HepG2 (cell line): ENCODE data around the gene DHX16. TPM values are rescaled to one million over a fixed set of nuclear protein-coding genes. Genes with fewer than 3 reads are reported as not detected.

Experiments used
- BCL6 ChIP-seq: IDR thresholded peaks from 2 replicates; pipeline ENCODE4 v1.6.1; 2016; ENCODE audit warnings: missing genetic modification reagents, missing compliant biosample characterization
- CCDC6 ChIP-seq: sonication (generic); formaldehyde crosslinking; IDR thresholded peaks from 2 replicates; pipeline ENCODE4 v1.8.1; 2022; ENCODE audit warnings: mild to moderate bottlenecking, missing genetic modification reagents, moderate library complexity
- CEBPB ChIP-seq: IDR thresholded peaks from 2 replicates; pipeline ENCODE4 v1.6.1; 2011; ENCODE audit warnings: low read depth, low read length, improper control_type of control experiment, borderline replicate concordance
- E2F2 ChIP-seq: sonication (generic); formaldehyde crosslinking; IDR thresholded peaks from 2 replicates; pipeline ENCODE4 v1.4.0; 2020; ENCODE audit warnings: missing genetic modification reagents, borderline replicate concordance
- FOSL2 ChIP-seq: sonication (generic); formaldehyde crosslinking; IDR thresholded peaks from 2 replicates; pipeline ENCODE4 v1.4.0; 2020; ENCODE audit warnings: missing genetic modification reagents
- GATAD1 ChIP-seq: IDR thresholded peaks from 2 replicates; pipeline ENCODE4 v1.6.1; 2016; ENCODE audit warnings: missing genetic modification reagents, missing compliant biosample characterization
- IKZF1 ChIP-seq: fragments of 450-650 bp; IDR thresholded peaks from 2 replicates; pipeline ENCODE4 v1.7.1; 2016
- KDM1A ChIP-seq: IDR thresholded peaks from 2 replicates; pipeline ENCODE4 v1.6.1; 2016; ENCODE audit warnings: missing compliant biosample characterization
- MAF1 ChIP-seq: sonication (generic); formaldehyde crosslinking; IDR thresholded peaks from 2 replicates; pipeline ENCODE4 v1.5.0; 2020; ENCODE audit warnings: missing genetic modification reagents, borderline replicate concordance
- RAD21 ChIP-seq: fragments of 450-650 bp; formaldehyde crosslinking; IDR thresholded peaks from 2 replicates; pipeline ENCODE4 v1.5.0; 2020; ENCODE audit warnings: mild to moderate bottlenecking
- TBP ChIP-seq: sonication (generic); formaldehyde crosslinking; IDR thresholded peaks from 2 replicates; pipeline ENCODE4 v1.5.0; 2020; ENCODE audit warnings: missing genetic modification reagents
- TSC22D2 ChIP-seq: sonication (generic); formaldehyde crosslinking; IDR thresholded peaks from 2 replicates; pipeline ENCODE4 v1.5.1; 2020; ENCODE audit warnings: missing genetic modification reagents, mild to moderate bottlenecking, borderline replicate concordance
- U2AF2 ChIP-seq: fragments of 200-400 bp; formaldehyde crosslinking; IDR thresholded peaks from 2 replicates; pipeline ENCODE4 v1.6.1; 2017; ENCODE audit warnings: low read depth, mild to moderate bottlenecking, low read length
- YY1 ChIP-seq: IDR thresholded peaks from 2 replicates; pipeline ENCODE4 v1.6.1; 2011; ENCODE audit warnings: low read length, low read depth, moderate library complexity, mild to moderate bottlenecking; ENCODE audit not compliant: insufficient read depth, insufficient replicate concordance
- ZBTB40 ChIP-seq, 2 experiments: fragments of 450-650 bp in 1 of 2; sonication (generic) in 1 of 2; formaldehyde crosslinking in 1 of 2; IDR thresholded peaks; 2 replicates each; pipeline versions ENCODE4 v1.6.1 to v1.8.0; 2016 to 2022; ENCODE audit warnings: antibody characterized with exemption in 1 of 2, mild to moderate bottlenecking in 1 of 2, missing genetic modification reagents in 1 of 2
- ZNF296 ChIP-seq: sonication (generic); formaldehyde crosslinking; conservative IDR thresholded peaks from 2 replicates; pipeline ENCODE4 v1.5.0; 2020; ENCODE audit warnings: mild to moderate bottlenecking, missing genetic modification reagents
- ZNF501 ChIP-seq: sonication (generic); formaldehyde crosslinking; IDR thresholded peaks from 2 replicates; pipeline ENCODE4 v1.5.1; 2020; ENCODE audit warnings: mild to moderate bottlenecking, moderate library complexity, missing genetic modification reagents
- ZNF740 ChIP-seq: sonication (generic); formaldehyde crosslinking; IDR thresholded peaks from 2 replicates; pipeline ENCODE4 v1.4.0; 2020; ENCODE audit warnings: missing genetic modification reagents
- ZNF780A ChIP-seq: sonication (generic); formaldehyde crosslinking; IDR thresholded peaks from 2 replicates; pipeline ENCODE4 v1.8.0; 2022; ENCODE audit warnings: mild to moderate bottlenecking, missing genetic modification reagents, moderate library complexity
- ZNF788 ChIP-seq: sonication (generic); formaldehyde crosslinking; IDR thresholded peaks from 2 replicates; pipeline ENCODE4 v1.5.0; 2020; ENCODE audit warnings: mild to moderate bottlenecking, missing genetic modification reagents, borderline replicate concordance
- polyA plus RNA-seq, 8 experiments: library from polyadenylated mRNA; depleted of rRNA in 3 of 8; stranded (reverse) in 7 of 8; unstranded in 1 of 8; fragments of >200 nt; fragmentation: Illumina TruSeq in 4 of 8; extraction: Trizol in 4 of 8; gene quantifications; 2 replicates each; pipeline versions ENCODE4 v1.2.1 to v1.2.3, GENCODE V29; 2011 to 2016; ENCODE audit warnings: low read depth in 4 of 8, missing spikeins in 1 of 8, mixed read lengths in 1 of 8; ENCODE audit not compliant: insufficient read depth in 1 of 8
- total RNA-seq, 5 experiments: library from RNA; depleted of rRNA; stranded (reverse); fragments of >200 nt; fragmentation: Illumina TruSeq; extraction: Trizol; gene quantifications; 2 replicates each; pipeline ENCODE4 v1.2.3, GENCODE V29; 2016; ENCODE audit warnings: low read depth in 1 of 5
- TF ChIP-seq, protein P1 (sequence below): IDR thresholded peaks from 2 replicates; pipeline ENCODE4 v1.6.1; 2016; ENCODE audit warnings: control low read depth

The DHX16 gene
- total and polyA plus RNA-seq, 2 of the 13 experiments (the other 11 are each of a cell fraction or from before 2014, with no cell fraction given): 57.0 to 58.5 TPM

DNA sequence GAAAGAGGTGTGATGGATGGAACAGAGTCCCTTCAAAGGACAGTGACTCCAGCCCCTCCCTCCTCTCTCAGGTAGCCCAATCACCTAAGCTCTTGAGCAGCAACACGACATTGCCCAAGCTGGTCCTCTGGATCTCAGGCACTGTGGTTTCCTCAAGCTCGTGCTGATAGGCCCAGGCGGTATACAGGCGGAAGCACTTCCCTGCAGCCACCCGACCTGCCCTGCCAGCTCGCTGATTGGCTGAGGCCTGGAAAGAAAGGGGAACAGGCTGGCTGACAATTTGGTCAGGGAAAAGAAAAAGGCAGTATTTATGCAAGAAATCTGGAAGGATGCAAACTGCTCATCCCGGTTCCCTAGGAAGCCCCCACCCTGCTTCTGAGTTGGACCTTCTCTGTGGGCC lies 16.3 kb downstream of the DHX16 start (continued):
- TF ChIP-seq E2F2 (CRISPR knock-in tag) (no peak), GATAD1 (CRISPR knock-in tag) (no peak), BCL6 (CRISPR knock-in tag) (peak; percentile 79), MAF1 (no peak), CCDC6 (CRISPR knock-in tag) (no peak), ZNF780A (CRISPR knock-in tag) (no peak), KDM1A (no peak), U2AF2 (no peak), ZNF501 (CRISPR knock-in tag) (no peak), ZBTB40 (IDR thresholded peaks at IDR 0.05) (no peak), ZBTB40 (CRISPR knock-in tag; IDR thresholded peaks at IDR 0.05) (0 out of 2 replicates have a peak, but pooled peaks have one; percentile 23), ZNF296 (CRISPR knock-in tag) (no peak), TSC22D2 (CRISPR knock-in tag) (no peak), TBP (no peak), YY1 (no peak), ZNF788 (0 out of 2 replicates have a peak, but pooled peaks have one; percentile 48), CEBPB (no peak), FOSL2 (CRISPR knock-in tag) (no peak), ZNF740 (CRISPR knock-in tag) (no peak), RAD21 (CRISPR knock-in tag) (no peak), IKZF1 (no peak)
- TF ChIP-seq, protein P1, sequence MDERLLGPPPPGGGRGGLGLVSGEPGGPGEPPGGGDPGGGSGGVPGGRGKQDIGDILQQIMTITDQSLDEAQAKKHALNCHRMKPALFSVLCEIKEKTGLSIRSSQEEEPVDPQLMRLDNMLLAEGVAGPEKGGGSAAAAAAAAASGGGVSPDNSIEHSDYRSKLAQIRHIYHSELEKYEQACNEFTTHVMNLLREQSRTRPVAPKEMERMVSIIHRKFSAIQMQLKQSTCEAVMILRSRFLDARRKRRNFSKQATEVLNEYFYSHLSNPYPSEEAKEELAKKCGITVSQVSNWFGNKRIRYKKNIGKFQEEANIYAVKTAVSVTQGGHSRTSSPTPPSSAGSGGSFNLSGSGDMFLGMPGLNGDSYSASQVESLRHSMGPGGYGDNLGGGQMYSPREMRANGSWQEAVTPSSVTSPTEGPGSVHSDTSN (CRISPR knock-in tag): 0 out of 2 replicates have a peak, but pooled peaks have one; percentile 22
